GM19238 (cell line): ENCODE measurements around the gene MTHFD1.
"Not testable (repeated sequence)": the region's sequence is repeated elsewhere in the genome, so short reads cannot be mapped to it uniquely, and the experiment has no call there.

ENCODE experiments used
- DNase-seq: peaks from one replicate; pipeline ENCODE4 v3.0.0; 2011; ENCODE audit warnings: low spot score; ENCODE audit not compliant: insufficient read length

MTHFD1 gene

DNA sequence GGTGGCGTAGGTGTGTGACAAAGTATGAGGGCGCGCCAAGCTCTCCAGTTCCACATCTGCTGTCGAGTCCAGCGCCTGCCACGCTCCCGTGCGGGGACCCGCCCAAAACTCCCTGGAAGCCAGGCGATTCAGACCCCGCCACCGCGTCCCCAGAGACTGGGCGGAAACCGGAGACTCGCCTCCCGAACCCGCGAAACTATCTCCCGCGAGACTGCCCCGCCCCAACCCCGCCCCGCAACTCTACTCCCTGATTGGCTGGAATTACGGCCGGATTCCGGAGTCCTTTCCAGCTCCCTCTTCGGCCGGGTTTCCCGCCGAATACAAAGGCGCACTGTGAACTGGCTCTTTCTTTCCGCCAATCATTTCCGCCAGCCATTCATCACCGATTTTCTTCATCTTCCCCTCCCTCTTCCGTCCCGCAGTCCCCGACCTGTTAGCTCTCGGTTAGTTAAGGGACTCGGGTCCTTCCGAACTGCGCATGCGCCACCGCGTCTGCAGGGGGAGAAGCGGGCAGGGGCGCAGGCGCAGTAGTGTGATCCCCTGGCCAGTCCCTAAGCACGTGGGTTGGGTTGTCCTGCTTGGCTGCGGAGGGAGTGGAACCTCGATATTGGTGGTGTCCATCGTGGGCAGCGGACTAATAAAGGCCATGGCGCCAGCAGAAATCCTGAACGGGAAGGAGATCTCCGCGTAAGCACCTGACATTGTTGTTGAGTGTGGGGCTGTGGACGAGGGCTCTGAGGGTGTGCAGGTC, at the start of gene MTHFD1:
Gene MTHFD1, plus strand, starts transcription at position 572 of the 751 bp plus-strand sequence. Its CDS starts 75 bp downstream, at position 647.
- peak; percentile 92 for DNase-seq

DNA sequence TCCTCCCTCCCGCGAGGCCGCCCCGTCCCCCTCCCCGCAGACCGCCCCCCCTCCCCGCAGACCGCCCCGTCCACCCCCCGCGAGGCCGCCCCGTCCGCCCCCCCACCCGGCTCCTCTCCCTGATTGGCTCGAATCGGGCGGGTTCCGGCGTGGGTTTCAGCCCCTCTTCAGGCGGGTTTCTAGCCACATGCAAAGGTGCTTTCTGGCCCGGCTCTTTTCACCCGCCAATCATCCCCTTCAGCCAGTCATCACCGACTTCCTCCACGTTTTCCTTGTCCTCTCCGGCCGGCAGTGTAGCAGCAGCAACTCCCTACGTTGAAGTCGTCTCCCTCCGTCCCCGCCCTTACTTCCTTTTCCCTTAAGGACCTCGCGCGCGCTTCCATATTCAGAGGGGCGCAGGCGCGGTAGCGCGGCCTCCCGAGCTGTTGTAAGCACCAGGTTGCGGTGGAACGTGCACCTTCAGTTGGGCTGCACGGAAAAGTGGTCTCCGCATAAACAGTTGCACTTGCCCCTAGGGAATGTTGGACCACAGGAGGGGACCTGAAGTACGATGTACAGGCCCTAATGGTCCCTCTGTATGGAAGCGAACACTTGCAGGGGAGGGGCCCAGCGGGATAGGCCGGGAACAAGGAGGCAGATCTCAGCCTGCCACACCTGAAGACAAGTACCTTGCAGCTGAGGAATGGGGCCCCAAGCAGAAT, 49.4 kb upstream of the MTHFD1 start:
- peak; percentile 94 for DNase-seq

DNA sequence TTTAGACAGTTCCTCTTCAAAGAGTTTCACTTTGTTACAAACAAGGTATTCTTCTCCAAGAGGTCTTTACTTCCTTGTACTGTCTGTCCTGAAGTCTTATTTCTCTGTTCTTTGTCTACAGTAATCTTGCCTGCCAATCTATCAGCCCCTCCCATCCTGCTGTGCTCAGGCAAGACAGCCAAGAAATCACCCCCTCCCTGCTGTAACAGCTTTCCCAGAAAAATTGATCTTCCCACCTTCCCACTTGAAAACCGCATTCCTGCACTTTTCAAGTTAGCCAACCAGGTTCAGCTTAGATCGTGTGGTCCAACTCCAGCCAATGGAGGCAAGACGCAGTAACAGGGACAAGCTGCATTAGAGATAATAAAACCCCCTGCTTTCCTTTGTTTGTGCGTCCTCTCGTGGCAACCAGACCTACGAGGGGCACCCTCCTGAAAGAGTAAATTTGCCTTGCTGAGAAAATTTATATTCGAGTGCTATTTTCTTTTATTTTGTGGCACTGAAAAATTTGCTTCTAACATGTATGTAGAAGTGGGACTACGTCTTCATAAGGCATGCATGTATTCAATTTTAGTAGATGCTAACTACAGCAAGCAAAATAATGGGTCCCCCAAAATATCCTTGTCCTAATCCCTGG, 47.5 kb upstream of the MTHFD1 start:
- no peak for DNase-seq

DNA sequence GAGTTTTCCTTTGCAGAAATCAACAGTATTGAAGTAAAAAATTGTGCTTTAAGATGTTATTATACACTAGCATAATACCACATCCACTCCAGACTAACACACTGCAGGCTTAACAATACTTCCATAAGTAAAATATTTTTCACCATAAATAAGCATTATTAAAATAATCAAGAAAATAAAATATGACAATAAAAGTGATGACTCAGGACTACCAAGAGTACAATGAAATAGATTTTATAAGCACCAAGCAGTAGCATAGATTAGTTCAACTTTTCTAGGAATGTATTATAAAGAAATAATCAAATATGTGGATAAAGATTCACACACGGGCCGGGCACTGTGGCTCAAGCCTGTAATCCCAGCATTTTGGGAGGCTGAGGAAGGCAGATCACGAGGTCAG, 40.4 kb upstream of the MTHFD1 start:
- DNase-seq: no peak

DNA sequence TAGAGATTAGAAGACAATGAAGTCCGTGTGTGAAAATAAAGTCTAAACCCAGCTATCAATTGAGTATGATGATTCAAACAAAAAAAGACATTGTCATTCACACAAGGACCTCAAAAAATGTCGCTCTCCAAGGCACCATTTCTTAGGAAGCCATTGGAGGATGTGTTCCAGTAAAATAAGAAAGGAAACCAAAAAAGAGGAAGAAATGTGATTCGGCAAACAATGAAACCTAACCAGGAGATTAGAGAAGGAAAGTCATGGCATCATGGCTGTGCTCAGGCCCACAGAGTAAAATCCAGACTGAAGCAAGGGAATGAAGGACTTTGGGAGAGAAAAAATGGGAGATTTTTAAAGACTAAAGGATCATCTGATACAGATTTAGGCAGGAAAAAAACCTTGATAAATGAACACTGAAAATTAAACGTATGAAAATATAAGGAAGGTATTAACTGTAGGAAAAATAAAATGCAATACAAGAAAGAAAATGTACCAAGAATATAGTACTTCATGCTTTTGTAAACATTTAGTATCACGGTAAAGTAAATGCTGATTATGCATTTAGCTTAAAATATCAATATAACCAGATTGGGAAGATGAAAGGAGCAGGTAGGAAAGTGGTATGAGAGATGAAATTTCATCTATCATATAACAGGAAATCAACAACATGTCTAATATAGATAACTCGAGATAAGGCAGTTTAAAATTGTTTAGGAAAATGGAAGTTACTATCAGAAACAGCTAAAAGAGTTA, 38.2 kb upstream of the MTHFD1 start:
- no peak for DNase-seq

DNA sequence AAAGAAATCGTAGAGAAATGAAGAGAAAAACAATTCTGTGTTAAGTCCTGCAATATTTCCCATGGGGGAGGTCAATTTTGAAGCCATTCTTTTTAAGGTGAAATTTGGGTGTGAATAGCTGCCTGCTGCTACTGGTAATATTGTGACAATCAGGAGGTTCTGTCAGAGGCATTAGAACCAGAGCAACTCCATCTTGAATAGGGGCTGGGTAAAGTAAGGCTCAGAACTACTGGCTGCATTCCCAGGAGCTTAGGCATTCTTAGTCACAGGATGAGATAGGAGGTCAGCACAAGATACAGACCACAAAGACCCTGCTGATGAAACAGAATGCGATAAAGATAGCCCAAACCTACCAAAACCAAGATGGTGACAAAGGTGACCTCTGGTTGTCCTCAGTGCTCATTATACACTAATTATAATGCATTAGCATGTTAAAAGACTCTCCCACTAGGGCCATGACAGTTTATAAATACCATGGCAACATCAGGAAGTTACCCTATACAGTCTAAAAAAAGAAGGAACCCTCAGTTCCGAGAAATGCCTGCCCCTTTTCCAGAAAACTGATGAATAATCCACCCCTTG, 24.8 kb upstream of the MTHFD1 start:
- no peak for DNase-seq

DNA sequence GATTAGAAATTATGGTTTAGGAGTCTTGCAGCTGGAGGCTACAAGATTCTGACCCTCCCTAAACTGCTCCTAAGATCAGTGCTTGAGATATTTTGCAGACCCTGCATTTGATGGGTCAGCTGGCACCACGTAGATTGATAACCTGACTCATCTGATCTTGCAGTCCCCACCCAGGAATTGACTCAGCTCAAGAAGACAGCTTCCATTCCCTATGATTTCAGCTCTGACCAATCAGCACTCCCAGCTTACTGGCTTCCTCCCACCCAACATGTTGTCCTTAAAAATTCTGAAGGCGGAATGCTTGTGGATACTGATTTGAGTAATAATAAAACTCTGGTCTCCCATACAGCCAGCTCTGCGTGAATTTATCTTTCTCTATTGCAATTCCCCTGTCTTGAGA, 23.2 kb upstream of the MTHFD1 start:
- no peak for DNase-seq

DNA sequence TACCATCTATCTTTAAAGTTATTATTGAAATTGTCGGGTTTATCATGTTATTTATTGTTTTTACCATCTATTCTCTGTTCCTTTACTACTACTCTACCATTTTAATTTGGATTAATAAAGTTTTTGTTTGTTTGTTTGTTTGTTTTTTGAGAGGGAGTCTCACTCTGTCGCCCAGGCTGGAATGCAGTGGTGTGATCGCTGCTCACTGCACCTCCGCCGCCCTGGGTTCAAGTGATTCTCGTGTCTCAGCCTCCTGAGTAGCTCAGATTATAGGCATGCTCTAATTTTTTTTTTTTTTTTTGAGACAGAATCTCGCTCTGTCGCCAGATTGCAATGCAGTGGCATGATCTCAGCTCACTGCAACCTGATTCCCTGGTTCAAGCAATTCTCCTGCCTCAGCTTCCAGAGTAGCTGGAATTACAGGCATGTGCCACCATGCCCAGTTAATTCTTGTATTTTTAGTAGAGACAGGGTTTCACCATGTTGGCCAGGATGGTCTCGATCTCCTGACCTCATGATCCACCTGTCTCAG, 22.7 kb upstream of the MTHFD1 start:
- not testable (repeated sequence) for DNase-seq

DNA sequence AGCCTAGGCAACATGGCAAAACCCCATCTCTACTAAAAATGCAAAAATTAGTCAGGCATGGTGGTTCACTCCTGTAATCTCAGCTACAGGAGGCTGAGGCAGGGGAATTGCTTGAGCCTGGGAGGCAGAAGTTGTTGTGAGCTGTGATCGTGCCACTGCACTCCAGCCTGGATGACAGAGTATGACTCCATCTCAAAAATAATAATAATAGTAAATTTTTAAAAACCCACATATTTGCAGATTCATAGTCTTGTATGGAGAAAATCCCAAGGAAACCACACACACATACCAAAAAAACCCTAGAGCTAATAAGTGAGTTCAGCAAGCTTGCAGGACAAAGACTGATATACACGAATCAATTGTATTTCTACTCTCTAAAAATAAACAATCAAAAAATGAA, 19.0 kb upstream of the MTHFD1 start:
- no peak for DNase-seq

DNA sequence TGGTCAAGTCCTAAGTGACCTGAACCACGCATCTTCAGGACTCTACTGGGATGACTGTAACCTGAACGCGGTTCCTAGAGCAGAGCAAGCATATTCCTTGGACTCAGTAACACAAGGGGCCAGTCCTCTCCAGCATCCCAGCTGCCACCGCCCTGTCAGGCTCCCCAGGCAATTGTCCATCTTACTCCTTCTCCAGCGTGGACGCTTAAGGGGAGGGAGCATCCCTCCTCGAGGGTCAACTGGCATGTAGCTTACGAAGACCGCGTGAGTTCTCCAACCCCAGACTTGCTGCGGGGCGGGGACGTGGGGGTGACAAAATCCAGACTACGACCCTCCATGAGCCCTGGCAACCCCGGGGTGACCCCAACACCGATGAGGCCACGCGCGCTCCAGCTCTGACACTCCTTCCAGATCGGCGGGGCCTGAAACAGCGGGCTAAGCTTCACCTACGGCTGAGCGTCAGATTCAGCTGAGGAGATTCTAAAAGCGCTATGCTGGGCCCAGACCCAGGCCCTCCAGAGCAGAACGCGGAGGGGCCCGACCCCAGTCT, 846 bp upstream of the MTHFD1 start:
- DNase-seq: no peak

DNA sequence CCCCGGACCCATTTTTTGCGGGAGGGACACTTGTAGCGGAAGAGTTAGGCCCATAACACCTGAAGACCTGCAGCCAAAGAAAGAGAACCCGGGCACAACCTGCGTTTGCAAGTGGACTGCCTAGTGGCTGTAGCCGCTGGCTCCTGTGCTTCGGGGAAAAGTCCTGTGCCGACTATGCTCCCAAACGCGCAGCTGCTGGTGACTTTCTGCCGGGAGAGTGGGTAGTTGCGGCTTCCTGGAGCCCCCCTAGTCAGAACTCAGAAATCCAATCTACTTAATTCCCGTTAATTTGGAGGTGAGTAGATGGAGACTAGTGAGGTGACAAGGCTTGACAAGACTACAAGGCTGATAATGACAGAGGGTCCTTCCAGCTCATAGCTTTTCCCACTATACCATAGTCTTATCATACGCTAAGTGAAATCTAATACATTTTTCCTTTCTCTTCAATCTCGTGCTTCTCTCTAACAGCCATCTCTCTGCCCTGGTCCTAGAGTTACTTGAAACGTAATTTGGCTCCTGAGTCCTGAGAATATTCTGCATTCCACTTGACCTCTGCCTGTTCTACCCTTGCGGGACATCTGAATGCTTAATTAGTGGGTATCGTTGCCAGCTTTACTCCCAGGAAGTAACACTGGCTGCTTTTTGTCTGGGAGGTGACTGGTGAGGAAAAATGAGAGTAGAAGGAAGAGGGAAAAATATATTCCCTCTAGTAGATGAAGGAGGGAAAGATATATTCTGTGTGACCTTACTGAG, 556 bp downstream of the MTHFD1 start:
- peak; percentile 5 for DNase-seq

DNA sequence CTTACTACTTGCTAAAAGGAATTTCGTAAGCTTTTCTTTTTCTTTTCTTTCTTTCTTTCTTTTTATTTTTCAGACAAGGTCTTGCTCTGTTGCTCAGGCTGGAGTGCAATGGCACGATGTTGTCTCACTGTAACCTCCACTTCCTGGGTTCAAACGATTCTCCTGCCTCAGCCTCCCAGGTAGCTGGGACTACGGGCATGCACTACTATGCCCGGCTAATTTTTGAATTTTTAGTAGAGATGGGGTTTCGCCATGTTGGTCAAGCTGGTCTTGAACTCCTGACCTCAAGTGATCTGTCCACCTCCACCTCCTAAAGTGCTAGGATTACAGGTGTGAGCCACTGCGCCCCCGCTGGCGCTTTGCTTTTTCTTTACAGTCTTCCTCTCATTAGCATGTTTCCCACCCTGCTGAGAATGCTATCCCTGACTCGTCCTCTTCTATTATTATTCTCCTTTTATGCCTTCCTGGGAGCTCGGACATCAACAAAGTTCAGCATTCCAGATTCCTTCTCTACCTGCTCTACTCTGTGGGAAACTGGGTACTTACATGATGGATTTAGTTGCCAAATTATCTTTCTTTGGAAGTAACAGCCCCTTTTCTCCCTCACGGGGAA, 3.1 kb downstream of the MTHFD1 start:
- no peak for DNase-seq

DNA sequence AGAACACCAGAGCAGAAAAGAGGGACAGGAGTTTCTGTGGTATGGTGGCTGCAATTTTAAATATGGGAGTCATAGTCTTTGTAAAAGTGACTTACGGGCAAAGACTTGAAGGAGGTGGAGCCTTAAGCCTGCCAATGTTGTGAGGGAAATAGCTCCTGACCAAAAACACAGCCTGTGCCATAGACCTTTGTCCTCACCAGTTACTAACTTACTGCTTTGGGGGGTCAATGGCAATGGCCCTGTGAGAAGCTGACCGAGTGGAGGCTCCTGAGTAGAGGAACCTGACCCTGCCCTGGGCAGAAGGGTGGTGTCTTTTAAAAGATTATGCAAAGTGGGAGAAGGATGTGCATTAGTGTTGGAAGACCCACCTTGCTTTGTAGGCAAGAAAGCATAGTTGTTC, 3.8 kb downstream of the MTHFD1 start:
- no peak for DNase-seq

DNA sequence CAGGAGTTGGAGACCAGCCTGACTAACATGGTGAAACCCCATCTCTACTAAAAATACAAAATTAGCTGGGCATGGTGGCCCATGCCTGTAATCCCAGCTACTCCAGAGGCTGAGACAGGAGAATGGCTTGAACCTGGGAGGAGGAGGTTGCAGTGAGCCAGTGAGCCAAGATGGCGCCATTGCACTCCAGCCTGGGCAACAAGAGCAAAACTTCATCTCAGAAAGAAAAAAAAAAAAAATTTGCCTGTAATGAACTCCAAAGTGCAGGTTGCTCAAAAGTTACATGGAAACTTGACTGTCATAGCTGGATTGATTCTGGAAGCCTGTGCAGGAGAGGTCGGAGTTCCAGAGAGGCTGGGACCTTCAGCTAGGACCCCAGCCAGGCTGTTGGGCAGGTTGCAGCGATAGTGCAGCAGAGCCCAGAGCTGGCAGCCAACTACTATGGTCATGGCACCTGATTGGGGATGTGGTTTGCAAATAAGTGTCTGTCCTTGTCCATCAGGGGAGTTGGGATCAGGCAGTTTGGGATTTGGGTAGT, 5.1 kb downstream of the MTHFD1 start:
- DNase-seq: not testable (repeated sequence)

DNA sequence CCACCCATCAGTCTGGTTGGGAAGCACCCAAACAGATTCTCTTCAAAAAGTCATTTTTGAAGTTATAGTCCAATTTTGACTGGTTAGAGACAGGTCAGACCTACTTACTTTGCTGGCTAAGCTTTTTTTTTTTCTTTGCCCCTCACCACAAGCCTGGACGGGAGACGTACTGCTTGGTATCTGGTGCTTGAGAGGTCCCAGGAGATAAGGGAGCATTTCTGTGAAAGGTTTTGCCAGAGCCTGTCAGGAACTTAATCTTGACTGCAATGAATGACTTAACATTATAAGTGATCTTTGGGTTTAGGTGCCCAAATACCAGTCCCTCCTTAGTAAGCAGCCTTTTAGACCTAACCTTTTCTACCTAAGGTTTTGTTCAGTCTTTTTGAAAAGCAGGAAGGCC, 6.3 kb downstream of the MTHFD1 start:
- no peak for DNase-seq

DNA sequence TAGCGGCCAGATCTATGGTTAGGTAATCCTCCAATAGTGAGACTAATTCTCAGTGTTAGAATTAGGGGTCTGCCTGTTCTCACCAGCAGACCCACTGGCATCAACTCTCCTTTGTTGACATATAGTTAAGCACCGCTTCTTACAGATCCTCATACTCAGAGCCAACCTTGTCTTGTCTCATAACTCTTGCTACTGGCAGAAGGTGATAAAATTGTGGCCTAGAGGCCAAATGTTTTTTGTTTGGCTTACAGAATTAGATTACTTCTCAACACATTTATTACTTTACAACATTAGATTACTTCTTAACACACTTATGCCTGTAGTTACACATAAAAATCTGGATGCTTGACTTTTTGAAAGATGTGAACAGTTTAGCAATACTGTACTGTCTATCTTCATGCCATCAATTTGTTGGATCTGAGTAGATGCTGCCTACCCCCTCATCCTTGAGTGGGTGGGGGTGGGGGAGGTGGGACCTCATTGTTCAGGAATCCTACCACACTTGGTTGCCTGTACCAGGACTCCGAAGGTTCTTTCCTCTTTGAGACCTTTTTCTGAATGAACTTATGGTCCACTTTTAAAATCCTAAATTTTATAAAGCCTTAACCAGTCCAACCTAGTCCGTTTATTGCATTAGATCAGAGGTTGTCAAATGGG, 7.0 kb downstream of the MTHFD1 start:
- no peak for DNase-seq

DNA sequence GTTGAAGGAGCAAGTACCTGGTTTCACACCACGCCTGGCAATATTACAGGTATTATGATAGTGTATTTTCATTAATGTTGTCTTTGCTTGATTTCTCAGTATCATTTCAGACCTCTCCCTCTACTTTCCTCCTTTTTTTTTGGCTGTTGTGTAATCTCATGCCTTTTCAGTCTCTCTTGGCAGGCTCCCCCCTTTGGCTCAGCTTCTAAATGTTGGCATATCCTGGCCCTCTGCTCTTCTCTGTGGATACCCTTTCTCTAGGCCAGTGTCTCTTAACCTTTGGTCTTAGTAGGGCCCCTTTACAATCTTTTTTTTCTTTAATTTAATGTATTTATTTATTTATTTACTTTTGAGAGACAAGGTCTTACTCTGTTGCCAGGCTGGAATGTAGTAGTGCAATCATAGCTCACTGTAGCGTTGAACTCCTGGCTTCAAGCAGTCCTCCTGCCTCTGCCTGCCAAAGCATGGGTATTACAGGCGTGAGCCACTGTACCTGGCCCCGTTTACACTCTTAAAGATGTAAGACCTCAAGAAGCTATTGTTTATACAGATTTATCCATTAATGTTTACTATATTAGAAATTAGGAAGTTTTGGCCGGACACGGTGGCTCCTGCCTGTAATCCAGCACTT, 12.8 kb downstream of the MTHFD1 start:
- DNase-seq: no peak

DNA sequence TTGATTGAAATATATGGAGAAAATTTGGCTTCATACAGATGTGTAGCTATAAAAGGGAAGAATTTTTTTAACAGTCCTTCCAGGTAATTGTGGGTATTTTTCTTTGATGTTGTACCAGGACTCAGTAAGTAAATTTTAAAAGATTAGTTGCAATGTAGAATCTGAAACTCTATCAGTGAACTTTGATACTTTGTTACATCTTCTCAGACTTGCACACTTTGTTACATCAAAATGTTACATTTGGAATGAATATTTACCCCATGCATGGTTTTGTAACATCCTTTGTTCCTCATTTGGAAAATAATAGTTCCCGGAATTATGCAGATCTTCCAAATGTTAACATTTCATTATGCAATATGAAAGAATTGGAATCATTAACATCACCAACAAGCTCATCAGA, 13.8 kb downstream of the MTHFD1 start:
- no peak for DNase-seq
